Suprapubic skin (tissue), 4 donors: ENCODE measurements around the gene MXI1.

ENCODE experiments used
- CTCF ChIP-seq, 2 donors: fragments of 200-600 bp in 1 of 2; fragments of 450-650 bp in 1 of 2; sonication (generic) in 1 of 2; IDR thresholded peaks; one replicate each; pipeline ENCODE4 v1.5.1; 2016 to 2019; ENCODE audit warnings: antibody characterized with exemption in 2 of 2, mild to moderate bottlenecking in 1 of 2, moderate library complexity in 1 of 2
- EP300 ChIP-seq: sonication (generic); formaldehyde crosslinking; IDR thresholded peaks from one replicate; pipeline ENCODE4 v1.6.1; 2017; ENCODE audit warnings: antibody characterized with exemption
- POLR2A ChIP-seq, 2 donors: fragments of 450-650 bp; IDR thresholded peaks; one replicate each; pipeline ENCODE4 v1.6.1; 2017; ENCODE audit warnings: antibody characterized with exemption in 2 of 2, mild to moderate bottlenecking in 2 of 2, moderate library complexity in 2 of 2
- POLR2AphosphoS5 ChIP-seq, 3 donors: sonication (generic); formaldehyde crosslinking; IDR thresholded peaks; one replicate each; pipeline ENCODE4 v1.6.1; 2017; ENCODE audit warnings: antibody characterized with exemption in 3 of 3

GRCh38 chr10:110284262-110284661 is 76.9 kb downstream of the MXI1 start:
- TF ChIP-seq EP300, result no peak
- TF ChIP-seq POLR2A (IDR thresholded peaks at IDR 0.05), result no peak
- TF ChIP-seq CTCF (IDR thresholded peaks at IDR 0.05), result no peak
- no peak for TF ChIP-seq POLR2AphosphoS5 (IDR thresholded peaks at IDR 0.05)
